ENCODE results near the gene RAB6B.

The RAB6B gene

DNA sequence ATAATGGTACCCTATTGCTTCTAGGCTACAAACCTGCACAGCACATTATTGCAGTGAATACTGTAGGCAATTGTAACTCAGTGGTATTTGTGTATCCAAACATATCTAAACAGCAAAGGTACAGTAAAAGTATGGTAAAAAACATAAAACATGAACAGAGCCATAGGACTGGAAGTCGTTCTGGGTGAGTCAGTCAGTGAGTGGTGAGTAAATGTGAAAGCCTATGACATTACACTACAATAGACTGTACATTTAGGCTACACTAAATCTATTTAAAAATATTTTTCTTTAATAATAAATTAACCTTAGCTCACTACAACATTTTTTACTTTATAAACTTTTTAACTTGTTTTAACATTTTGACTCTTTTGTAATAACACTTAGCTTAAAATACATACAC lies 21.3 kb downstream of the RAB6B start:
- DNase-seq (ENCODE audit: low read depth in 1 of 2, low spot score in 1 of 2): no peak
- TF ChIP-seq POLR2AphosphoS5 (IDR thresholded peaks at IDR 0.05; ENCODE audit: low read depth): no peak
- no peak for TF ChIP-seq GABPA (IDR thresholded peaks at IDR 0.05; ENCODE audit: low read depth)
- TF ChIP-seq, protein P1, sequence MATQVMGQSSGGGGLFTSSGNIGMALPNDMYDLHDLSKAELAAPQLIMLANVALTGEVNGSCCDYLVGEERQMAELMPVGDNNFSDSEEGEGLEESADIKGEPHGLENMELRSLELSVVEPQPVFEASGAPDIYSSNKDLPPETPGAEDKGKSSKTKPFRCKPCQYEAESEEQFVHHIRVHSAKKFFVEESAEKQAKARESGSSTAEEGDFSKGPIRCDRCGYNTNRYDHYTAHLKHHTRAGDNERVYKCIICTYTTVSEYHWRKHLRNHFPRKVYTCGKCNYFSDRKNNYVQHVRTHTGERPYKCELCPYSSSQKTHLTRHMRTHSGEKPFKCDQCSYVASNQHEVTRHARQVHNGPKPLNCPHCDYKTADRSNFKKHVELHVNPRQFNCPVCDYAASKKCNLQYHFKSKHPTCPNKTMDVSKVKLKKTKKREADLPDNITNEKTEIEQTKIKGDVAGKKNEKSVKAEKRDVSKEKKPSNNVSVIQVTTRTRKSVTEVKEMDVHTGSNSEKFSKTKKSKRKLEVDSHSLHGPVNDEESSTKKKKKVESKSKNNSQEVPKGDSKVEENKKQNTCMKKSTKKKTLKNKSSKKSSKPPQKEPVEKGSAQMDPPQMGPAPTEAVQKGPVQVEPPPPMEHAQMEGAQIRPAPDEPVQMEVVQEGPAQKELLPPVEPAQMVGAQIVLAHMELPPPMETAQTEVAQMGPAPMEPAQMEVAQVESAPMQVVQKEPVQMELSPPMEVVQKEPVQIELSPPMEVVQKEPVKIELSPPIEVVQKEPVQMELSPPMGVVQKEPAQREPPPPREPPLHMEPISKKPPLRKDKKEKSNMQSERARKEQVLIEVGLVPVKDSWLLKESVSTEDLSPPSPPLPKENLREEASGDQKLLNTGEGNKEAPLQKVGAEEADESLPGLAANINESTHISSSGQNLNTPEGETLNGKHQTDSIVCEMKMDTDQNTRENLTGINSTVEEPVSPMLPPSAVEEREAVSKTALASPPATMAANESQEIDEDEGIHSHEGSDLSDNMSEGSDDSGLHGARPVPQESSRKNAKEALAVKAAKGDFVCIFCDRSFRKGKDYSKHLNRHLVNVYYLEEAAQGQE (IDR thresholded peaks at IDR 0.05; ENCODE audit: insufficient replicate concordance, low read depth): no peak
- no peak for TF ChIP-seq SPI1 (IDR thresholded peaks at IDR 0.05; ENCODE audit: borderline replicate concordance, low read depth)
- TF ChIP-seq, protein P2, sequence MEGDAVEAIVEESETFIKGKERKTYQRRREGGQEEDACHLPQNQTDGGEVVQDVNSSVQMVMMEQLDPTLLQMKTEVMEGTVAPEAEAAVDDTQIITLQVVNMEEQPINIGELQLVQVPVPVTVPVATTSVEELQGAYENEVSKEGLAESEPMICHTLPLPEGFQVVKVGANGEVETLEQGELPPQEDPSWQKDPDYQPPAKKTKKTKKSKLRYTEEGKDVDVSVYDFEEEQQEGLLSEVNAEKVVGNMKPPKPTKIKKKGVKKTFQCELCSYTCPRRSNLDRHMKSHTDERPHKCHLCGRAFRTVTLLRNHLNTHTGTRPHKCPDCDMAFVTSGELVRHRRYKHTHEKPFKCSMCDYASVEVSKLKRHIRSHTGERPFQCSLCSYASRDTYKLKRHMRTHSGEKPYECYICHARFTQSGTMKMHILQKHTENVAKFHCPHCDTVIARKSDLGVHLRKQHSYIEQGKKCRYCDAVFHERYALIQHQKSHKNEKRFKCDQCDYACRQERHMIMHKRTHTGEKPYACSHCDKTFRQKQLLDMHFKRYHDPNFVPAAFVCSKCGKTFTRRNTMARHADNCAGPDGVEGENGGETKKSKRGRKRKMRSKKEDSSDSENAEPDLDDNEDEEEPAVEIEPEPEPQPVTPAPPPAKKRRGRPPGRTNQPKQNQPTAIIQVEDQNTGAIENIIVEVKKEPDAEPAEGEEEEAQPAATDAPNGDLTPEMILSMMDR (IDR thresholded peaks at IDR 0.05; ENCODE audit: insufficient read depth, low read length): no peak
- no peak overlapping the region for H3K4me3 ChIP-seq (replicated peaks; ENCODE audit: insufficient read depth, low read length)
- no peaks in the 10 kb centered on the region for H3K27me3 ChIP-seq (ENCODE audit: insufficient read depth, poor library complexity, severe bottlenecking)
- no peak overlapping the region for H3K27ac ChIP-seq (replicated peaks)

DNA sequence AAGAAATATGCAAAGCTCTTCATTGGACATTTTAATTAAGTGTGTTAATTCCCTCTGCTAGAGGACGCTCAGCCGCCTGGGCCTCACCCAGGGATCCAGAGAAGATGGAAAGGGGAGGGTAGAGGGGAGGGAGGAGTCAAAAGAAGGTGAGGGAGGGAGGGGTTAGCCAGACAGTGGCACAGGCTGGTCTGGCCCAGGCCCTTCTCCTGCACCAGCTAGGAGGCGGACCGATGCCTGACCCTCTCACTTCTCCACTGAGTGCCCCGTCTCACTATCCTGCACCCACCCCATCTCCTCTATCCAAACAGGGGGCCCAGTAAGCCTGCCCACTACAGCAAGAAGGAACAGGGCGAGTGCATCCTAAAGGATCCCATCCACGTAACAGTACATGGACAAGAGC lies 22.9 kb downstream of the RAB6B start:
- Histone ChIP-seq H3K4me3 (replicated peaks; ENCODE audit: insufficient read depth, low read length) (no peak overlapping the region), H3K27me3 (ENCODE audit: insufficient read depth, poor library complexity, severe bottlenecking) (no peaks in the 10 kb centered on the region), H3K27ac (replicated peaks) (no peak overlapping the region)
- TF ChIP-seq, protein P2 (IDR thresholded peaks at IDR 0.05; ENCODE audit: insufficient read depth, low read length): no peak
- no peak for DNase-seq (ENCODE audit: low read depth in 1 of 2, low spot score in 1 of 2)

DNA sequence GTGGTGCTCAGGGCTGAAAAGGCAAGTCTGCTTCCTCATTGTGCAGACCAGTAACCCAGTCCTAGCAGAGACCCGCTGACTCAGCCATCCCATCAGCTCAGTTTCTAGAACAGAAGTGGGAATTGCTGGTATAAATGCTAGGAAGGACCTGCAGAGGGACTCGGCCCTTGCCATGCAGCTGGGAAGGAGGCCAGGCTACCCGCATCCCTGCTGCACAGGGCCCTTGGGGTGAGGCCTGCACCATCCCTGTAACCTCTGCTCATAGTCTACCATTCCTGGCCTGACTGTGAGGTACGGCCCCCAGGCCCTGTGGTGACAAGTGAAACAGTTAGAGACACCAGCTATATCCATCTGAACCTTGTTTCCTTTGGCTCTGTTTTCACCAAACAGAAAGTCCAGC lies 23.5 kb downstream of the RAB6B start:
- DNase-seq (ENCODE audit: low read depth in 1 of 2, low spot score in 1 of 2): no peak
- Histone ChIP-seq H3K27ac (replicated peaks) (no peak overlapping the region), H3K4me3 (replicated peaks; ENCODE audit: insufficient read depth, low read length) (no peak overlapping the region), H3K27me3 (ENCODE audit: insufficient read depth, poor library complexity, severe bottlenecking) (no peaks in the 10 kb centered on the region)
- TF ChIP-seq POLR2AphosphoS5 (IDR thresholded peaks at IDR 0.05; ENCODE audit: low read depth) (no peak), GABPA (IDR thresholded peaks at IDR 0.05; ENCODE audit: low read depth) (no peak), SPI1 (IDR thresholded peaks at IDR 0.05; ENCODE audit: borderline replicate concordance, low read depth) (no peak)
- TF ChIP-seq, protein P2 (IDR thresholded peaks at IDR 0.05; ENCODE audit: insufficient read depth, low read length): no peak
- TF ChIP-seq, protein P1 (IDR thresholded peaks at IDR 0.05; ENCODE audit: insufficient replicate concordance, low read depth): no peak

DNA sequence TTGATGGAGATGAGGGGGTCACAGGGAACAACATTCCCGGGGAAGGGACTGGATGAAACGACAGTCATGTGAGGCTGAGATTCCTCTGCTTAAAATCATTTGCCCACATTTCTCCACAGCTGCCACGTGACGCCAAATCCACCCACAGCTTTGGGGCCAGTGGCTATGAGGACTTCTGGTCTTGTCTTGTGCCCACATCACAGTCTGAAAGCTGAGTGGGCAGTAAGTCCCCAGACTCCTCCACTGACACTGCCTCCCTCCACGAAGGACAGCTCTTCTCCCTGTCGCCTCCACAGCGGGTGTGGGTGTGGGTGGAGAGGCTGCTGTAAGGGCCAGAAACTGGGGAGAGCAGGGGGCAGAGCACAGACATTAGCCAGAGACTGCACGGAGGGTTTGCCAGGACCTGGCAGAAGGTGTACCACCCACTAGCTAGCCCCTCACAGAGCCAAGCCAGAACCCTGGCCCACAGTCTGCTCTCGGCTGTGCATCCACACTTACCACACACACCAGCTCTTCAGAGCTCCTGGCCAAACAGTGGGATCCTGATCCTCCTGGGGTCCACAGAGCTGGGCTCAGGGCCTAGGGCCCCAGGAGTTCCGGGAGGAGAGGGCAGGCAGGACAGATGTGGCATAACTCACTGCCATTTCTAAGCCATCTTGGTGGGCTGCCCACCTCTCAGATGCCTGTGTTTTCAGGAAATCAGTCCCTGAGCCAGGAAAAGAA lies 24.2 kb downstream of the RAB6B start:
- TF ChIP-seq POLR2AphosphoS5 (IDR thresholded peaks at IDR 0.05; ENCODE audit: low read depth) (no peak), GABPA (IDR thresholded peaks at IDR 0.05; ENCODE audit: low read depth) (no peak), SPI1 (IDR thresholded peaks at IDR 0.05; ENCODE audit: borderline replicate concordance, low read depth) (no peak)
- Histone ChIP-seq H3K27me3 (ENCODE audit: insufficient read depth, poor library complexity, severe bottlenecking) (no peaks in the 10 kb centered on the region), H3K27ac (replicated peaks) (no peak overlapping the region), H3K4me3 (replicated peaks; ENCODE audit: insufficient read depth, low read length) (no peak overlapping the region)
- no peak for DNase-seq (ENCODE audit: low read depth in 1 of 2, low spot score in 1 of 2)

Measured in HL-60 (cell line).